Keratinocyte (primary cell): ENCODE results near the gene STN1. TPM values are rescaled to one million over a fixed set of nuclear protein-coding genes. Genes with fewer than 3 reads are reported as not detected.

ENCODE experiments used
- DNase-seq: peaks from one replicate; pipeline ENCODE4 v3.0.0-alpha.2; 2011; ENCODE audit warnings: low read depth, missing footprints, low spot score
- FAIRE-seq: peaks from 2 replicates; lab custom pipeline; 2011; peaks lifted over from hg19 to GRCh38; lab: Jason Lieb, UNC
- H2AFZ ChIP-seq: 2 replicates; pipeline ENCODE4 v1.6.0; 2012; ENCODE audit warnings: low read length, control low read depth, inconsistent platforms; ENCODE audit not compliant: control insufficient read depth
- H3K27ac ChIP-seq: 2 replicates; pipeline ENCODE4 v1.5.1; 2011; ENCODE audit warnings: low read length; ENCODE audit not compliant: control insufficient read depth, insufficient read depth
- H3K27me3 ChIP-seq: 3 replicates; pipeline ENCODE4 v1.6.0; 2011; ENCODE audit warnings: low read length; ENCODE audit not compliant: control insufficient read depth, insufficient read depth; ENCODE audit errors: extremely low read depth
- H3K36me3 ChIP-seq, 2 experiments: 2 replicates in 1 of 2; 3 replicates in 1 of 2; pipeline ENCODE4 v1.5.1; 2011; ENCODE audit warnings: low read length in 2 of 2, mild to moderate bottlenecking in 1 of 2; ENCODE audit not compliant: control insufficient read depth in 2 of 2, insufficient read depth in 2 of 2; ENCODE audit errors: extremely low read depth in 1 of 2
- H3K4me1 ChIP-seq: 3 replicates; pipeline ENCODE4 v1.5.1; 2011; ENCODE audit warnings: low read length; ENCODE audit not compliant: control insufficient read depth, insufficient read depth; ENCODE audit errors: extremely low read depth
- H3K4me2 ChIP-seq: 3 replicates; pipeline ENCODE4 v1.6.0; 2011; ENCODE audit warnings: low read depth, low read length; ENCODE audit not compliant: control insufficient read depth, insufficient read depth; ENCODE audit errors: extremely low read depth
- H3K4me3 ChIP-seq, 3 experiments: fragments of 200-600 bp in 1 of 3; sonication (generic) in 1 of 3; 2 replicates in 2 of 3; 3 replicates in 1 of 3; pipeline ENCODE4 v1.5.1; 2011 to 2016; ENCODE audit warnings: low read length in 3 of 3, mild to moderate bottlenecking in 3 of 3, control low read depth in 2 of 3, inconsistent platforms in 1 of 3, low read depth in 1 of 3, mixed read lengths in 1 of 3, mixed run types in 1 of 3, moderate library complexity in 1 of 3; ENCODE audit not compliant: control insufficient read depth in 2 of 3, insufficient read depth in 2 of 3; ENCODE audit errors: extremely low read depth in 1 of 3
- H3K79me2 ChIP-seq: 2 replicates; pipeline ENCODE4 v1.6.0; 2012; ENCODE audit warnings: low read length; ENCODE audit not compliant: control insufficient read depth, insufficient read depth
- H3K9ac ChIP-seq: 3 replicates; pipeline ENCODE4 v1.6.0; 2011; ENCODE audit warnings: low read length; ENCODE audit not compliant: control insufficient read depth, insufficient read depth; ENCODE audit errors: extremely low read depth
- H3K9me1 ChIP-seq: 3 replicates; pipeline ENCODE4 v1.6.0; 2011; ENCODE audit warnings: low read length; ENCODE audit not compliant: control insufficient read depth, insufficient read depth; ENCODE audit errors: extremely low read depth
- H3K9me3 ChIP-seq: 2 replicates; pipeline ENCODE4 v1.5.1; 2012; ENCODE audit warnings: low read depth, low read length; ENCODE audit not compliant: control insufficient read depth
- H4K20me1 ChIP-seq: 3 replicates; pipeline ENCODE4 v1.6.0; 2011; ENCODE audit warnings: low read length; ENCODE audit not compliant: control insufficient read depth, insufficient read depth; ENCODE audit errors: extremely low read depth
- EZH2 ChIP-seq: IDR thresholded peaks from one replicate; pipeline ENCODE4 v1.6.1; 2012; ENCODE audit warnings: inconsistent platforms, mild to moderate bottlenecking, low read length, moderate library complexity
- dilution Hi-C: fragments of 300-500 bp; cut with MboI; formaldehyde crosslinking; loops from one replicate; pipeline ENCODE4 v1.7.0; 2020; ENCODE audit warnings: low sequenced_read_pairs; ENCODE audit not compliant: extremely low pct_ligation_motif_present
- polyA plus RNA-seq, 5 experiments: library from polyadenylated mRNA; depleted of rRNA in 3 of 5; stranded (reverse) in 3 of 5; stranded (forward) in 1 of 5; unstranded in 1 of 5; fragments of >200 nt; gene quantifications; 1 replicate in 1 of 5; 2 replicates in 3 of 5; 3 replicates in 1 of 5; pipeline versions ENCODE4 v1.2.1 to v1.2.3, GENCODE V29; 2011 to 2012; ENCODE audit warnings: missing spikeins in 2 of 5, low read depth in 1 of 5, low replicate concordance in 1 of 5
- TF ChIP-seq, protein P1 (sequence below), 3 experiments: IDR thresholded peaks in 1 of 3; conservative IDR thresholded peaks in 1 of 3; optimal IDR thresholded peaks in 1 of 3; 2 replicates in 2 of 3; 3 replicates in 1 of 3; pipeline versions ENCODE3 to v1.5.1; 2011; ENCODE audit warnings: low read length in 3 of 3, mild to moderate bottlenecking in 3 of 3, moderate library complexity in 2 of 3, control low read depth in 1 of 3, inconsistent platforms in 1 of 3; ENCODE audit not compliant: insufficient read depth in 2 of 3; ENCODE audit errors: extremely low read depth in 1 of 3

STN1 gene
- polyA plus RNA-seq, 1 donor (not counting 4 experiments of a cell fraction or from before 2014, with no cell fraction given), result 29.0 TPM

DNA sequence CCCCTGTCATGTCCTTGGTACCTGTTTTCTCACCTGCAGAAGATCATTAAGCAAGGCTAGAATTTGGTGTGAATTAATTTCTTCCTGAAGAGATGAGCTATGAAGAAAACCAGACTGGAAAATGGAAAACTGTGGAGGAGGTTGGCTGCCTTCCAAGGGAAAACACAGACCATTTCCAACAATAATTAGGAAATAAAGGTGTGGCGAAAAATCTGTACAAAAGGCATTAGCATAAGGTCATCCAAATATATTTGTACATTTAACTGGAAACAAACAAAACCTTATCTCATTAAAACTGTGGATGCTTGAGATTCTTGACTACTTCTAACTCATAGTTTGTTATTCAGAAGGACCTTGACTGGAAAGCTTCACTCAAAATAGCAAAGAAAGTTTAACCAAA, 1.7 kb downstream of the STN1 start:
- Histone ChIP-seq H3K4me2 (peak overlapping the region; percentile 96), H4K20me1 (no peaks in the 10 kb centered on the region), H3K27ac (peak overlapping the region; percentile 69), H3K36me3 (peaks cover 0 to 5% of the 10 kb centered on the region in 2 experiments), H3K4me1 (peaks cover 29% of the 10 kb centered on the region), H3K79me2 (peaks cover 28% of the 10 kb centered on the region), H3K27me3 (no peaks in the 10 kb centered on the region), H3K9me3 (peaks cover 6% of the 10 kb centered on the region), H2AFZ (no peak overlapping the region), H3K4me3 (peak overlapping the region; percentile 63 to 74 (median 71)), H3K9ac (peak overlapping the region; percentile 72), H3K9me1 (no peaks in the 10 kb centered on the region)
- dilution Hi-C loops, result no loop called here
- DNase-seq (no peak), FAIRE-seq (peak; percentile 13)
- TF ChIP-seq, protein P1, sequence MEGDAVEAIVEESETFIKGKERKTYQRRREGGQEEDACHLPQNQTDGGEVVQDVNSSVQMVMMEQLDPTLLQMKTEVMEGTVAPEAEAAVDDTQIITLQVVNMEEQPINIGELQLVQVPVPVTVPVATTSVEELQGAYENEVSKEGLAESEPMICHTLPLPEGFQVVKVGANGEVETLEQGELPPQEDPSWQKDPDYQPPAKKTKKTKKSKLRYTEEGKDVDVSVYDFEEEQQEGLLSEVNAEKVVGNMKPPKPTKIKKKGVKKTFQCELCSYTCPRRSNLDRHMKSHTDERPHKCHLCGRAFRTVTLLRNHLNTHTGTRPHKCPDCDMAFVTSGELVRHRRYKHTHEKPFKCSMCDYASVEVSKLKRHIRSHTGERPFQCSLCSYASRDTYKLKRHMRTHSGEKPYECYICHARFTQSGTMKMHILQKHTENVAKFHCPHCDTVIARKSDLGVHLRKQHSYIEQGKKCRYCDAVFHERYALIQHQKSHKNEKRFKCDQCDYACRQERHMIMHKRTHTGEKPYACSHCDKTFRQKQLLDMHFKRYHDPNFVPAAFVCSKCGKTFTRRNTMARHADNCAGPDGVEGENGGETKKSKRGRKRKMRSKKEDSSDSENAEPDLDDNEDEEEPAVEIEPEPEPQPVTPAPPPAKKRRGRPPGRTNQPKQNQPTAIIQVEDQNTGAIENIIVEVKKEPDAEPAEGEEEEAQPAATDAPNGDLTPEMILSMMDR (optimal IDR thresholded peaks at IDR 0.05 in 1 of 3, IDR thresholded peaks at IDR 0.05 in 1 of 3, conservative IDR thresholded peaks at IDR 0.05 in 1 of 3; ENCODE audit: extremely low read depth in 1 of 3, insufficient read depth in 2 of 3, low read length in 3 of 3), result no peak
- no peak for TF ChIP-seq EZH2

DNA sequence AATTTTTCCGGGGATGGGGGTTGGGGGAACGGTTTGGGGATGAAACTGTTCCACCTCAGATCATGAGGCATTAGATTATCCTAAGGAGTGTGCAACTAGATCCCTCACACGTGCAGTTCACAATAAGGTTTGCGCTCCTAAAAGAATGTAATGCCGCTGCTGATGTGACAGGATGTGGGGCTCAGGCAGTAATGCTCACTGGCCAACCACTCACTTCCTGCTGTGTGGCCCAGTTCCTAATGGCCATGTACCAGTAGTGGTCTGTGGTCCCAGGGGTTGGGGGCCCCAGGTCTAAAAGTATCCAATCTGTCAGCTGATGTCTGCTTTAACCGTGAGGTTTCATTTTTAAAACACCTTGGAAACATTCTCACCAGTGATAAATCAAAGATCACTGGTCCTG, 2.2 kb downstream of the STN1 start:
- Histone ChIP-seq H3K9ac (no peak overlapping the region), H2AFZ (no peak overlapping the region), H3K4me3 (peak overlapping the region; percentile 63 to 74 (median 71)), H3K9me1 (no peaks in the 10 kb centered on the region), H3K27me3 (no peaks in the 10 kb centered on the region), H3K36me3 (peaks cover 0 to 5% of the 10 kb centered on the region in 2 experiments), H4K20me1 (no peaks in the 10 kb centered on the region), H3K79me2 (peaks cover 28% of the 10 kb centered on the region), H3K9me3 (peaks cover 6% of the 10 kb centered on the region), H3K4me1 (peaks cover 33% of the 10 kb centered on the region), H3K4me2 (peak overlapping the region; percentile 96), H3K27ac (peak overlapping the region; percentile 69)
- dilution Hi-C loops, result no loop called here
- FAIRE-seq (peak; percentile 39), DNase-seq (no peak)
- TF ChIP-seq, protein P1 (optimal IDR thresholded peaks at IDR 0.05 in 1 of 3, IDR thresholded peaks at IDR 0.05 in 1 of 3, conservative IDR thresholded peaks at IDR 0.05 in 1 of 3; ENCODE audit: extremely low read depth in 1 of 3, insufficient read depth in 2 of 3, low read length in 3 of 3), result no peak
- no peak for TF ChIP-seq EZH2
